Type B pancreatic cell (in vitro differentiated cells): Measurements from ENCODE around the gene MBD5. TPM values are rescaled to one million over a fixed set of nuclear protein-coding genes. Genes with fewer than 3 reads are reported as not detected.

Source experiments
- DNase-seq: peaks from one replicate; pipeline ENCODE4 v3.0.0; 2021; ENCODE audit warnings: mixed read lengths; ENCODE audit not compliant: unreplicated experiment; ENCODE audit errors: extremely low spot score
- H3K27ac Mint-ChIP-seq: 2 replicates; pipeline ENCODE4 v1.8.0; 2021; ENCODE audit warnings: mild to moderate bottlenecking, mixed read lengths
- H3K27me3 Mint-ChIP-seq: 2 replicates; pipeline ENCODE4 v1.8.0; 2021; ENCODE audit warnings: mixed read lengths
- H3K36me3 Mint-ChIP-seq: 2 replicates; pipeline ENCODE4 v1.8.0; 2021; ENCODE audit warnings: mixed read lengths
- H3K4me1 Mint-ChIP-seq: one replicate; pipeline ENCODE4 v1.8.0; 2021; ENCODE audit warnings: mixed read lengths; ENCODE audit not compliant: unreplicated experiment
- H3K4me3 Mint-ChIP-seq: 2 replicates; pipeline ENCODE4 v1.8.0; 2021; ENCODE audit warnings: mild to moderate bottlenecking, mixed read lengths
- H3K9me3 Mint-ChIP-seq: 2 replicates; pipeline ENCODE4 v1.8.0; 2021; ENCODE audit warnings: mixed read lengths
- total RNA-seq: library from RNA; stranded (reverse); gene quantifications from 2 replicates; pipeline ENCODE4 v1.2.1, GENCODE V29; 2021; ENCODE audit warnings: low replicate concordance
- TF ChIP-seq, protein P1 (sequence below): fragments of 200-600 bp; sonication (generic); conservative IDR thresholded peaks from 2 replicates; pipeline ENCODE4 v1.5.0; 2021; ENCODE audit warnings: antibody characterized with exemption, mild to moderate bottlenecking

The MBD5 gene
- total RNA-seq, 1 donor from 2014 or later = 54.7 TPM

GRCh38 chr2:148096012-148096411 lies 75.1 kb downstream of the MBD5 start:
- Mint-ChIP-seq H3K27me3 (no peaks in the 10 kb centered on the region), H3K4me3 (no peak overlapping the region), H3K4me1 (peaks cover 3% of the 10 kb centered on the region), H3K36me3 (no peaks in the 10 kb centered on the region), H3K9me3 (peaks cover 8% of the 10 kb centered on the region), H3K27ac (no peak overlapping the region)
- TF ChIP-seq, protein P1, sequence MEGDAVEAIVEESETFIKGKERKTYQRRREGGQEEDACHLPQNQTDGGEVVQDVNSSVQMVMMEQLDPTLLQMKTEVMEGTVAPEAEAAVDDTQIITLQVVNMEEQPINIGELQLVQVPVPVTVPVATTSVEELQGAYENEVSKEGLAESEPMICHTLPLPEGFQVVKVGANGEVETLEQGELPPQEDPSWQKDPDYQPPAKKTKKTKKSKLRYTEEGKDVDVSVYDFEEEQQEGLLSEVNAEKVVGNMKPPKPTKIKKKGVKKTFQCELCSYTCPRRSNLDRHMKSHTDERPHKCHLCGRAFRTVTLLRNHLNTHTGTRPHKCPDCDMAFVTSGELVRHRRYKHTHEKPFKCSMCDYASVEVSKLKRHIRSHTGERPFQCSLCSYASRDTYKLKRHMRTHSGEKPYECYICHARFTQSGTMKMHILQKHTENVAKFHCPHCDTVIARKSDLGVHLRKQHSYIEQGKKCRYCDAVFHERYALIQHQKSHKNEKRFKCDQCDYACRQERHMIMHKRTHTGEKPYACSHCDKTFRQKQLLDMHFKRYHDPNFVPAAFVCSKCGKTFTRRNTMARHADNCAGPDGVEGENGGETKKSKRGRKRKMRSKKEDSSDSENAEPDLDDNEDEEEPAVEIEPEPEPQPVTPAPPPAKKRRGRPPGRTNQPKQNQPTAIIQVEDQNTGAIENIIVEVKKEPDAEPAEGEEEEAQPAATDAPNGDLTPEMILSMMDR = no peak
- no peak for DNase-seq

GRCh38 chr2:148102641-148103040 lies 81.8 kb downstream of the MBD5 start:
- H3K4me3 Mint-ChIP-seq = no peak overlapping the region
- no peaks in the 10 kb centered on the region for H3K27me3 Mint-ChIP-seq
- TF ChIP-seq, protein P1 = no peak
- H3K27ac Mint-ChIP-seq = no peak overlapping the region
- DNase-seq = no peak
- H3K4me1 Mint-ChIP-seq = no peaks in the 10 kb centered on the region
- H3K36me3 Mint-ChIP-seq = peaks cover 4% of the 10 kb centered on the region
- no peaks in the 10 kb centered on the region for H3K9me3 Mint-ChIP-seq

GRCh38 chr2:148103946-148104345 lies 83.1 kb downstream of the MBD5 start:
- no peaks in the 10 kb centered on the region for H3K4me1 Mint-ChIP-seq
- no peaks in the 10 kb centered on the region for H3K9me3 Mint-ChIP-seq
- H3K4me3 Mint-ChIP-seq = no peak overlapping the region
- H3K27ac Mint-ChIP-seq = no peak overlapping the region
- H3K36me3 Mint-ChIP-seq = peaks cover 8% of the 10 kb centered on the region
- TF ChIP-seq, protein P1 = no peak
- DNase-seq = no peak
- no peaks in the 10 kb centered on the region for H3K27me3 Mint-ChIP-seq

GRCh38 chr2:148106331-148106730 lies 85.4 kb downstream of the MBD5 start:
- TF ChIP-seq, protein P1 = no peak
- Mint-ChIP-seq H3K27me3 (no peaks in the 10 kb centered on the region), H3K4me3 (no peak overlapping the region), H3K4me1 (no peaks in the 10 kb centered on the region), H3K9me3 (no peaks in the 10 kb centered on the region), H3K27ac (no peak overlapping the region), H3K36me3 (peaks cover 8% of the 10 kb centered on the region)
- DNase-seq = no peak

DNA sequence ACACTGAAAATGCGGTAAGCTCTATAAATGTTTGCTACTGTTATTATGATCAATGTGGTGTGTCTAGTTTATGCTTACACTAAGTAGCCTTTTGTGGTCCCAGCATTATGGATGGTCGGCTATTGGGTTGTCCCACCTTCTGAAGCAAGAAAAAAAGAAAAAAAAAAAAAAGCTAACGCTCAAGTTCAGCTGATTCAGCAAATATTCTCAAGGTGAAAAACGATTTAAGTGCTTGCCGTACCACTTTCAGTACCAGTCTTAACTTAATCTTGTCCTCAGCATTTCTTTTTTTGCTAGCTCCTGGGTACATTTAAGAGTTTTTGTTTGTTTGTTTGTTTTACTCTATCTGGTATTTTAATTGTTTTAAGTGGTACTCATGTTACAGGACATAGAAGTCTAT lies 87.5 kb downstream of the MBD5 start:
- H3K27me3 Mint-ChIP-seq = no peaks in the 10 kb centered on the region
- no peak overlapping the region for H3K4me3 Mint-ChIP-seq

More for the DNA sequence above, 87.5 kb downstream of the MBD5 start:
- DNase-seq = no peak
- H3K36me3 Mint-ChIP-seq = peaks cover 8% of the 10 kb centered on the region
- H3K4me1 Mint-ChIP-seq = no peaks in the 10 kb centered on the region
- no peaks in the 10 kb centered on the region for H3K9me3 Mint-ChIP-seq
- H3K27ac Mint-ChIP-seq = no peak overlapping the region
- TF ChIP-seq, protein P1 = no peak
